GM12872 (cell line): ENCODE measurements around the gene ADCY9.

Experiments
- TF ChIP-seq, protein P1 (sequence below): IDR thresholded peaks from 3 replicates; pipeline ENCODE4 v1.5.1; 2011; ENCODE audit warnings: low read depth, mild to moderate bottlenecking, low read length, moderate library complexity; ENCODE audit not compliant: insufficient read depth

The ADCY9 gene

GRCh38 chr16:3963203-3963602 is 153.0 kb downstream of the ADCY9 start:
- TF ChIP-seq, protein P1, sequence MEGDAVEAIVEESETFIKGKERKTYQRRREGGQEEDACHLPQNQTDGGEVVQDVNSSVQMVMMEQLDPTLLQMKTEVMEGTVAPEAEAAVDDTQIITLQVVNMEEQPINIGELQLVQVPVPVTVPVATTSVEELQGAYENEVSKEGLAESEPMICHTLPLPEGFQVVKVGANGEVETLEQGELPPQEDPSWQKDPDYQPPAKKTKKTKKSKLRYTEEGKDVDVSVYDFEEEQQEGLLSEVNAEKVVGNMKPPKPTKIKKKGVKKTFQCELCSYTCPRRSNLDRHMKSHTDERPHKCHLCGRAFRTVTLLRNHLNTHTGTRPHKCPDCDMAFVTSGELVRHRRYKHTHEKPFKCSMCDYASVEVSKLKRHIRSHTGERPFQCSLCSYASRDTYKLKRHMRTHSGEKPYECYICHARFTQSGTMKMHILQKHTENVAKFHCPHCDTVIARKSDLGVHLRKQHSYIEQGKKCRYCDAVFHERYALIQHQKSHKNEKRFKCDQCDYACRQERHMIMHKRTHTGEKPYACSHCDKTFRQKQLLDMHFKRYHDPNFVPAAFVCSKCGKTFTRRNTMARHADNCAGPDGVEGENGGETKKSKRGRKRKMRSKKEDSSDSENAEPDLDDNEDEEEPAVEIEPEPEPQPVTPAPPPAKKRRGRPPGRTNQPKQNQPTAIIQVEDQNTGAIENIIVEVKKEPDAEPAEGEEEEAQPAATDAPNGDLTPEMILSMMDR, result no peak

DNA sequence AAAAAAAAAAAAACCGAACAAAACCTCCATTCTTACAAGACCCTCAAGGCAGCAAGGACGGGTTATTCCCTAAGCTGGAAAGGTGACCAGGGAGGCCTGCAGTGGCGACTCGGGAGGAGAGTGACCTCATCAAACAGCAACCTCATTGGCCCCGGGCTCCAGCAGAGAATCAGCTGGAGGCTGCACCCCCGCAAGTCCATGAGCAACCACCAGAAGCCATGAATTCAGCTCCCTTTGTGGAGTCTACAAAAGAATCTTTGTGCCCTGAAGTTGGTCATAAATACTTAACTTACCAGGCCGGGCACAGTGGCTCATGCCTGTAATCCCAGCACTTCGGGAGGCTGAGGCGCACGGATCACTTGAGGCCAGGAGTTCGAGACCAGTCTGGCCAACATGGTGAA is 154.8 kb downstream of the ADCY9 start:
- TF ChIP-seq, protein P1, result no peak

GRCh38 chr16:3959148-3959547 is 157.1 kb downstream of the ADCY9 start:
- TF ChIP-seq, protein P1, result no peak

GRCh38 chr16:3957344-3957980 is 158.8 kb downstream of the ADCY9 start:
- TF ChIP-seq, protein P1, result no peak

DNA sequence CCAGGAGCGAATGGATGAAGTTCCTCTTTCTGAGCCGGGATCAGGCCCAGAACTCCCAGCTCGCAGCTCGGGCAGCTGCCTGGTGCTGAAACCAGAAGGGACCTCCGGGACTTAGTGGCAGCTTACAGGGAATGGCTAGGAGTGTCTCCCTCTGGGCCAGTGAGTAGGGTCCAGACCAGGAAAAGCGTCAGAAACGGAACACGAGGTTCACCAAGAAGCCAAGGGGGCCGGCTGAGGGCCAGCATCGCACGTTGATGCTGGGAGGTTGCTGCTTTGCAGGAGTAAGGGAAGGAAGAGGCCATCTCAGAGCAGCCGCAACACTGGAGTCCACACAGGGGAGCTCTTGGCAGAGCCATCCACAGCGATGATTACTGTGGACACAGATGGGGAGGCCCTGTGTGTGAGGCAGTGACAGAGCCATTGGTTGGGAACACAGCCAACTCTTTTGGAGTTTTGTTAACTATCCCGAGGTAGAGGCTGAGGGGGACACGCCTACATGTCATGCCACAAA is 161.8 kb downstream of the ADCY9 start:
- TF ChIP-seq, protein P1, result no peak

- TF ChIP-seq, protein P1, result no peak
These were observed 162.4 kb downstream of the ADCY9 start for GRCh38 chr16:3953728-3954410.

DNA sequence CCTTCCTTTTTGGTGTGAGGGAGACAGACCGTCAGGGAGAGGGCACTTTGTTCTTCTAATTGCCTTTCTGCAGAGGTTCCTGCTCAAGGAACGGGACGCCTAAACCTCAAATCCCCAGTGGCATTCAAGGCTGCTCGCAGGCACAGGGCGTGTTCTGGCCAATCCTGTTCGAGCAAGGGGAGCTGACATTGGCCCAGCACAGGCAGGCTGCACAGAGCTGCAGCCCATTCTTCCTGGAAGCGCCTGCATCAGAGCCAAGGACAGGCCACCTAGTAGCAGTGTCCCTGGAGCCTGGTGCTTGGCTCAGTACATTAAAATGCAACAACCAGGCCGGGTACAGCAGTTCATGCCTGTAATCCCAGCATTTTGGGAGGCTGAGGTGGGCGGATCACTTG is 163.5 kb downstream of the ADCY9 start:
- TF ChIP-seq, protein P1, result no peak
